AG09319 (cell line): ENCODE results near the gene CDH22.

Experiments
- DNase-seq: peaks from one replicate; pipeline ENCODE4 v3.0.0-alpha.2; 2010; ENCODE audit warnings: low read depth; ENCODE audit errors: extremely low read depth
- TF ChIP-seq, protein P1 (sequence below): IDR thresholded peaks from 2 replicates; pipeline ENCODE4 v1.5.1; 2011; ENCODE audit warnings: low read depth, mild to moderate bottlenecking, inconsistent platforms, low read length, moderate library complexity

Gene CDH22

DNA sequence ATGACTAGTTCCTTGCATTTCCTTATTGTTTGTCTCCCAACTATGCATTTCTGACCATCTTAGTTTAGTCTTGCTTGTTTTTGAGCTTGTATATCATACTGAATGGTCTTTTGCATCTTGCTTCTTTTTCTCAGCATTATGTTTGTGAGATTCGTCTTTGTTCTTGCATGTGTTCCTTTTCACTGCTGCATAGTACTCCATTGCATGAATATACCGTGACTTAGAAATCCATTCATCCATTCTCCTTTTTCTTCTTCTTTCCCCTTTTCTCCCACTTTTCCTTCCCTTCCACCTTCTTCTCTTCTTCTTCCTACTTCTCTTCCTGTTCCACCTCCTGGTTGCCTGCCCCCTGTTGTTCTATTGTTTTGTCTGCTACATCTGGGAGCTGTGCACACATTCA lies 42.8 kb downstream of the CDH22 start:
- no peak for DNase-seq
- TF ChIP-seq, protein P1, sequence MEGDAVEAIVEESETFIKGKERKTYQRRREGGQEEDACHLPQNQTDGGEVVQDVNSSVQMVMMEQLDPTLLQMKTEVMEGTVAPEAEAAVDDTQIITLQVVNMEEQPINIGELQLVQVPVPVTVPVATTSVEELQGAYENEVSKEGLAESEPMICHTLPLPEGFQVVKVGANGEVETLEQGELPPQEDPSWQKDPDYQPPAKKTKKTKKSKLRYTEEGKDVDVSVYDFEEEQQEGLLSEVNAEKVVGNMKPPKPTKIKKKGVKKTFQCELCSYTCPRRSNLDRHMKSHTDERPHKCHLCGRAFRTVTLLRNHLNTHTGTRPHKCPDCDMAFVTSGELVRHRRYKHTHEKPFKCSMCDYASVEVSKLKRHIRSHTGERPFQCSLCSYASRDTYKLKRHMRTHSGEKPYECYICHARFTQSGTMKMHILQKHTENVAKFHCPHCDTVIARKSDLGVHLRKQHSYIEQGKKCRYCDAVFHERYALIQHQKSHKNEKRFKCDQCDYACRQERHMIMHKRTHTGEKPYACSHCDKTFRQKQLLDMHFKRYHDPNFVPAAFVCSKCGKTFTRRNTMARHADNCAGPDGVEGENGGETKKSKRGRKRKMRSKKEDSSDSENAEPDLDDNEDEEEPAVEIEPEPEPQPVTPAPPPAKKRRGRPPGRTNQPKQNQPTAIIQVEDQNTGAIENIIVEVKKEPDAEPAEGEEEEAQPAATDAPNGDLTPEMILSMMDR: no peak

DNA sequence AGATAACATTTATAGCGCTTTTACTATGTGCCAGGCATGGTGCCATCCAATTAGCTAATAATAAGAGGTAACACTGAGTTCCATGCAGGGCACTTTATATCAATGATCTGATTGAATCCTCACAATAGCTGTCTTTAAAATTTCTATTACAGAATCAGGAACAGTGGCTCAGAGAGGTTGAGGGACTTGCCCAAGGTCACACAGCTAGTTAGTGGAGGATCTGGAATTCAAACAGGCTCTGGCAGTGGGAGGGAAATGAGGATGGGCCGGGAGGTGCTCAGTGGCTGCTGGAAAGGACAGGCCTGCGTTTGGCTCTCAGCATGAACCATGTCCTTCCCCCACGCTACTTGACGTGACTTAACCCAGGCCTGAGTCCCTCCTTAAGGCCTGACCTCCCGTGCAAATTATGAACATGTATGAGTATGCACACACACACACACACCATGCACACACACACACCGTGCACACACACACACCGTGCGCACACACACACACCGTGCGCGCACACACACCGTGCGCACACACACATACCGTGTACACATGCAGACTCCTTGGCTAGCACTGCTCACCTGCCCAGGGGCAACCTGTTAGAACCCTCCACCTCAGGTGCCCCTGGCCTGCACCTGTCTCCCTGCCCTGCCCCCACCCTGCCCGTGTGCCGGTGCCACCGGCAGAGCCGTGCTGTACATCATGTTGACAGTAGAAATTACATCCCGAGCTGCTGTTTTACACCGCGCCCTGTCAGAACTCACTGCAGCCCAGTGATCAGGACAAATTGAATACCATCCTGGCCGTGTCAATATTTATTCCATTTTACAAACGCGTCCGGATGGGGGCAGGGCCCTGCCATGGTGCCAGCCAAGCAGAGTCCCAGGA lies 43.7 kb downstream of the CDH22 start:
- no peak for DNase-seq
- TF ChIP-seq, protein P1: no peak

DNA sequence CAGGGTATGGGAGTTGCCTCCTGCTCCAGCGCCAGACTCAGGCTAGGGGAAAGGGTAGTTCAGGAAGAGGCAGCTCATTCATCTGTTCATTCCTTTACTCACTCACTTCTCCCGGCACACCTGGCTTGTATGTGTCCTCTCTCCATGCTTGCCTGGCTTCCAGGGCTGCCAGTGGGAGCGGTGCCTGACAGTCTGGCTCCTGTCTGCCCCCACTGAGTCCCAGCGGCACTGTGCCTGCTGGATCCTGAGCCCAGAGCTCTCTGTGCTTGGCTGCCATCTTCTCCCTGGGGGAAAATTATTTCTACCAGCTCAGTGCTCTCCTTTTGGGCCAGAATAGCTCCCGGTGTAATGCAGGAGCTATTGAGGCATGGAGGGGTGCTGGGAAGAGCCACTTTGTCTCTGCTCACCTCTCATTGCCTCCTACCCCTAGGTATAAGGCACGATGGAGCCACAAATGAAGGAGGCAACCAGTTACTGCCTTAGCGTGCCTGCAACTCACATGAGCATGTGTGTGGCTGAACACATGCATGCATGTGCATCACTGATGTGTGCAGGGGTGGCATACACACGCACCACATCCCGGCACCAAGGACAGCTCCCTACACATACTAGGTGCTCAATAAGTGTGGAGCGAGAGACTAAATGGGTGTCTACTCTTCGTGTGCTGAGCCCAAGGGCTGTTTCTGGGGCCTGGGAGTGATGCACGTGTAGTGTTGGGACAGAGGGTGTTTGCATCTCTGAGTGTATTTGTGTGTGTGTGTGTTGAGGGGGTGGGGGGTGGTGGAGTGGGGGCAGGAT lies 46.6 kb downstream of the CDH22 start:
- DNase-seq: no peak
- TF ChIP-seq, protein P1: no peak

DNA sequence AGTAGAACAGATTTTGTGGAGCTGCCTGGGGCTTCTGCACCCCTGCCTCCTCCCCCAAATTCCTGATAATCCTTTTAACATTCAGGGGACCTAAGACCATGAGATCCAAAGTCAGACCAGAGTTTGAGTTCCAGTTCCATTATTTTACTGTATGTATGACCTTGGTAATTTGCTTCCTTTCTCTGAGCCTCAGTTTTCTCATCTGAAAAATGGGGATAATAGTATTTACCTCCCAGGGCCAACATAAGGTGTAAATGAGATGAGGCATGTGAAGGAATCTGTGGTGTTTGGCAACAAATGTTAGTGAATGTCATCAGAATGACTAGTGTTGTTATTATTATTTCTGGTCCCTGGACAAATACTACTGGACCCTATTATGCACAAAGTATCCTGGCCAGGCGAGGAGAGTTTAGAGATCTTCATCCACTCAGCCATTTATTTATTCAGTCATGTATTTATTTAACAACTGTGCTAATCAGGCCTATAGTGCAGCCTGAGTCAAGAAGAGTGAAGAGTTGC lies 47.3 kb downstream of the CDH22 start:
- TF ChIP-seq, protein P1: no peak
- DNase-seq: no peak

DNA sequence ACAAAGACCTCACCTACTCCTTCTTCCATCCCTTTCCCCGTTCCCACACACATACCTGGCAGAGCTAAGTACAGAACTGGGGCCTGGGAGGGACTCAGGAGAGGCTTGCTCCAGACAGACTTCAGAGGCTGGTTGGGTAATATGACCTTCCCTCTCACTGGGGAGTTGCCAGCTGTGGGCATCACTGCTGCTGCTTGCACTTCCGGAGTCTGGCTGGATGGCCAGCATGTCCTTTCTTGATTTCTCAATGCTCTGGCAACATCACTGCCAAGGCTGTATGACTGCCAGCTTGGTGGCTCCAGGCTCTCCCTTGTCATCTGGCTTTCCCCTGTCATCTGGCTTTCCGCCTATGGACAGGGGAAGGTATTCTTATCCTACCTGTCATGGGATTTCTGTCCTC lies 47.8 kb downstream of the CDH22 start:
- DNase-seq: no peak

DNA sequence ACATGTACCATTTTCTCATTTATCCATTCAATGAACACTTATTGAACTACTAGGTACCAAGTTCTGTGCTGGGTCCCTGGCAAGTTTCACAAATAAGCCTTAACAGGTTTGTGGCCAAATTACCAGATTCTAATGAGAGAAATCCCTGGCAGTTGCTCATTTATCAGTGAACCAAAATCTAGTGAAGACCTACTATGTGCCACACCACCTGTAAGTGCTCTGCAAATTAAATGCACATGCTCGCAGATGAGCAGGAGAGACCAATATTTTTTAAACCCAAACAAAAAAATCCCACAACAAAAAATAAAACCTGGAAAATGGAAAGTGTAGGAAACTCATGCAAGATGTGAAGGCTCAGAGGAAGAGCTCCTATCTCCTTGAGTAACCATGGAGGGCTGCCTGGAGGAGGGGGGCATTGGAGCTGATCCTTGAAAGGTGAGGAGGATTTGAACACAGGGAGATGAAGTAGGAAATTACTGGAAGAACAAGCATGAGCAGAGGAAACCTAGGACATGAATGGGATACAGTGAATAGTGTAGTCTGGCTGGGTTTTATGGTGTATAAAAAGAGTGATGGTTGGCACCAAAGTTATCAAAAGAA lies 48.9 kb downstream of the CDH22 start:
- TF ChIP-seq, protein P1: no peak
- no peak for DNase-seq

More for the DNA sequence above, 47.8 kb downstream of the CDH22 start:
- TF ChIP-seq, protein P1: no peak
